ENCODE measurements around the gene BRD8.

The BRD8 gene

GRCh38 chr5:138095100-138095907, 83.1 kb downstream of the BRD8 start:
- no peak for TF ChIP-seq CTCF (IDR thresholded peaks at IDR 0.05; ENCODE audit: borderline replicate concordance, control extremely low read depth, extremely low read depth, insufficient read depth, missing control alignments)
- in situ Hi-C loops (cut with MboI; ENCODE audit: low sequenced_read_pairs, unreplicated experiment), result no loop called here
- DNase-seq (ENCODE audit: low spot score), result no peak

- no peak for DNase-seq (ENCODE audit: low spot score)
- in situ Hi-C loops (cut with MboI; ENCODE audit: low sequenced_read_pairs, unreplicated experiment), result no loop called here
- no peak for TF ChIP-seq CTCF (IDR thresholded peaks at IDR 0.05; ENCODE audit: borderline replicate concordance, control extremely low read depth, extremely low read depth, insufficient read depth, missing control alignments)
Observed at GRCh38 chr5:138093036-138093435, 85.4 kb downstream of the BRD8 start.

GRCh38 chr5:138092301-138092700, 86.1 kb downstream of the BRD8 start:
- in situ Hi-C loops (cut with MboI; ENCODE audit: low sequenced_read_pairs, unreplicated experiment), result no loop called here
- TF ChIP-seq CTCF (IDR thresholded peaks at IDR 0.05; ENCODE audit: borderline replicate concordance, control extremely low read depth, extremely low read depth, insufficient read depth, missing control alignments), result no peak
- no peak for DNase-seq (ENCODE audit: low spot score)

GRCh38 chr5:138091685-138092084, 86.7 kb downstream of the BRD8 start:
- in situ Hi-C loops (cut with MboI; ENCODE audit: low sequenced_read_pairs, unreplicated experiment), result no loop called here
- no peak for TF ChIP-seq CTCF (IDR thresholded peaks at IDR 0.05; ENCODE audit: borderline replicate concordance, control extremely low read depth, extremely low read depth, insufficient read depth, missing control alignments)
- no peak for DNase-seq (ENCODE audit: low spot score)
